ENCODE data around the gene CEP350.

DNA sequence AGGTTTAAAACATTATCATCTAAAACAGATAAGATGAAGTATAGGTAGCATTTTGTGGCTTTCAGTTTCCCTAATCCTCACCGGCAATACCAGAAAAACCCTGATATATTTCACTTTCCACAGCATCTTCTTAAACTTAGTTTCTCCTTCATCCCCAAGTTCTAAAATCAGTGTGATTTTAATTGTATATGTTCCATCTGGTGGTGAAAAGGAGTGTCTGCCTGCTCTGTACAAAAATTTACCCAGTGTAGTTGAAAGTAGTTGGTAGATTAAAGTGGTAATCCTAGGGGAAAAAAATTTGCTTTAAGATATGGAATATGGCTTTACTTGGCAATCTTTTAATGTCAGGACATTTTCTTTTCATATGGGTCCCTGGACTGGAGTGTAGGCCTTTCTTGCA, 74.3 kb downstream of the CEP350 start:
- TF ChIP-seq, protein P1, sequence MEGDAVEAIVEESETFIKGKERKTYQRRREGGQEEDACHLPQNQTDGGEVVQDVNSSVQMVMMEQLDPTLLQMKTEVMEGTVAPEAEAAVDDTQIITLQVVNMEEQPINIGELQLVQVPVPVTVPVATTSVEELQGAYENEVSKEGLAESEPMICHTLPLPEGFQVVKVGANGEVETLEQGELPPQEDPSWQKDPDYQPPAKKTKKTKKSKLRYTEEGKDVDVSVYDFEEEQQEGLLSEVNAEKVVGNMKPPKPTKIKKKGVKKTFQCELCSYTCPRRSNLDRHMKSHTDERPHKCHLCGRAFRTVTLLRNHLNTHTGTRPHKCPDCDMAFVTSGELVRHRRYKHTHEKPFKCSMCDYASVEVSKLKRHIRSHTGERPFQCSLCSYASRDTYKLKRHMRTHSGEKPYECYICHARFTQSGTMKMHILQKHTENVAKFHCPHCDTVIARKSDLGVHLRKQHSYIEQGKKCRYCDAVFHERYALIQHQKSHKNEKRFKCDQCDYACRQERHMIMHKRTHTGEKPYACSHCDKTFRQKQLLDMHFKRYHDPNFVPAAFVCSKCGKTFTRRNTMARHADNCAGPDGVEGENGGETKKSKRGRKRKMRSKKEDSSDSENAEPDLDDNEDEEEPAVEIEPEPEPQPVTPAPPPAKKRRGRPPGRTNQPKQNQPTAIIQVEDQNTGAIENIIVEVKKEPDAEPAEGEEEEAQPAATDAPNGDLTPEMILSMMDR (IDR thresholded peaks at IDR 0.05) = no peak
- no peak for TF ChIP-seq POLR2A (IDR thresholded peaks at IDR 0.05)

All from breast epithelium (tissue), 3 donors.